ENCODE results near the gene REV1.

Gene REV1

GRCh38 chr2:99430614-99431291, 59.1 kb downstream of the REV1 start:
- Histone ChIP-seq H3K27me3 (ENCODE audit: insufficient read depth, low read depth, severe bottlenecking) (no peaks in the 10 kb centered on the region), H3K4me3 (ENCODE audit: low read depth, low read length) (no peak overlapping the region), H3K36me3 (peaks cover 17% of the 10 kb centered on the region), H3K9me3 (ENCODE audit: severe bottlenecking) (no peaks in the 10 kb centered on the region), H3K27ac (no peak overlapping the region)
- no peak for TF ChIP-seq CTCF (IDR thresholded peaks at IDR 0.05; ENCODE audit: low read depth, low read length)
- no peak for DNase-seq

- Histone ChIP-seq H3K27me3 (ENCODE audit: insufficient read depth, low read depth, severe bottlenecking) (no peaks in the 10 kb centered on the region), H3K36me3 (peaks cover 52% of the 10 kb centered on the region), H3K4me3 (ENCODE audit: low read depth, low read length) (no peak overlapping the region), H3K9me3 (ENCODE audit: severe bottlenecking) (no peaks in the 10 kb centered on the region), H3K27ac (no peak overlapping the region)
- TF ChIP-seq CTCF (IDR thresholded peaks at IDR 0.05; ENCODE audit: low read depth, low read length): no peak
- no peak for DNase-seq
Measured at GRCh38 chr2:99425022-99425421, 64.8 kb downstream of the REV1 start.

GRCh38 chr2:99424371-99424770, 65.4 kb downstream of the REV1 start:
- Histone ChIP-seq H3K9me3 (ENCODE audit: severe bottlenecking) (no peaks in the 10 kb centered on the region), H3K27me3 (ENCODE audit: insufficient read depth, low read depth, severe bottlenecking) (no peaks in the 10 kb centered on the region), H3K4me3 (ENCODE audit: low read depth, low read length) (no peak overlapping the region), H3K36me3 (peaks cover 57% of the 10 kb centered on the region), H3K27ac (no peak overlapping the region)
- no peak for TF ChIP-seq CTCF (IDR thresholded peaks at IDR 0.05; ENCODE audit: low read depth, low read length)
- DNase-seq: no peak

GRCh38 chr2:99422599-99422998, 67.2 kb downstream of the REV1 start:
- H3K36me3 ChIP-seq: peaks cover 66% of the 10 kb centered on the region
- no peak overlapping the region for H3K4me3 ChIP-seq (ENCODE audit: low read depth, low read length)
- H3K27ac ChIP-seq: no peak overlapping the region
- H3K27me3 ChIP-seq (ENCODE audit: insufficient read depth, low read depth, severe bottlenecking): no peaks in the 10 kb centered on the region
- TF ChIP-seq CTCF (IDR thresholded peaks at IDR 0.05; ENCODE audit: low read depth, low read length): no peak
- no peak for DNase-seq
- no peaks in the 10 kb centered on the region for H3K9me3 ChIP-seq (ENCODE audit: severe bottlenecking)

GRCh38 chr2:99421469-99421868, 68.3 kb downstream of the REV1 start:
- no peak overlapping the region for H3K27ac ChIP-seq
- no peak for DNase-seq
- H3K27me3 ChIP-seq (ENCODE audit: insufficient read depth, low read depth, severe bottlenecking): no peaks in the 10 kb centered on the region
- H3K36me3 ChIP-seq: peaks cover 71% of the 10 kb centered on the region
- no peak for TF ChIP-seq CTCF (IDR thresholded peaks at IDR 0.05; ENCODE audit: low read depth, low read length)
- H3K9me3 ChIP-seq (ENCODE audit: severe bottlenecking): no peaks in the 10 kb centered on the region
- no peak overlapping the region for H3K4me3 ChIP-seq (ENCODE audit: low read depth, low read length)

- H3K9me3 ChIP-seq (ENCODE audit: severe bottlenecking): no peaks in the 10 kb centered on the region
- H3K36me3 ChIP-seq: peaks cover 77% of the 10 kb centered on the region
- H3K27ac ChIP-seq: no peak overlapping the region
- no peaks in the 10 kb centered on the region for H3K27me3 ChIP-seq (ENCODE audit: insufficient read depth, low read depth, severe bottlenecking)
- no peak for DNase-seq
- no peak overlapping the region for H3K4me3 ChIP-seq (ENCODE audit: low read depth, low read length)
- no peak for TF ChIP-seq CTCF (IDR thresholded peaks at IDR 0.05; ENCODE audit: low read depth, low read length)
Measured at GRCh38 chr2:99420751-99421299, 69.0 kb downstream of the REV1 start.
